Activated naive CD4-positive, alpha-beta T cell treated with anti-CD3 and anti-CD28 coated beads, Interleukin-2, amount 10 ng/mL, durations not matched to agents 7 days and 5 days (primary cell): Measurements from ENCODE around the gene SLC38A10.

ENCODE experiments used
- CTCF ChIA-PET: fragments of 350-600 bp; sonication (Branson Sonifier 250); formaldehyde crosslinking; loops from one replicate; lab custom pipeline; 2021; ENCODE audit warnings: antibody characterized with exemption; lab: Charles Lee
- DNase-seq: peaks from one replicate; pipeline ENCODE4 v3.0.0-alpha.2; 2020
- H3K27ac Mint-ChIP-seq: one replicate; pipeline ENCODE4 v1.8.0; 2021; ENCODE audit warnings: mild to moderate bottlenecking, moderate library complexity, mixed read lengths
- H3K27me3 Mint-ChIP-seq: one replicate; pipeline ENCODE4 v1.8.0; 2021; ENCODE audit warnings: mild to moderate bottlenecking, mixed read lengths
- H3K36me3 Mint-ChIP-seq: one replicate; pipeline ENCODE4 v1.8.0; 2021; ENCODE audit warnings: mixed read lengths
- H3K4me1 Mint-ChIP-seq: one replicate; pipeline ENCODE4 v1.8.0; 2021; ENCODE audit warnings: mixed read lengths
- H3K4me3 Mint-ChIP-seq: one replicate; pipeline ENCODE4 v1.8.0; 2021; ENCODE audit warnings: mild to moderate bottlenecking, moderate library complexity, mixed read lengths
- H3K9me3 Mint-ChIP-seq: one replicate; pipeline ENCODE4 v1.8.0; 2021; ENCODE audit warnings: mixed read lengths

SLC38A10 gene

GRCh38 chr17:81203136-81203535 is 92.0 kb downstream of the SLC38A10 start:
- no peak overlapping the region for H3K27ac Mint-ChIP-seq
- DNase-seq = no peak
- no peaks in the 10 kb centered on the region for H3K27me3 Mint-ChIP-seq
- H3K36me3 Mint-ChIP-seq = no peaks in the 10 kb centered on the region
- no peak overlapping the region for H3K4me3 Mint-ChIP-seq
- CTCF ChIA-PET = no interaction called here
- H3K4me1 Mint-ChIP-seq = no peaks in the 10 kb centered on the region
- H3K9me3 Mint-ChIP-seq = no peaks in the 10 kb centered on the region

- Mint-ChIP-seq H3K9me3 (no peaks in the 10 kb centered on the region), H3K4me3 (no peak overlapping the region), H3K4me1 (no peaks in the 10 kb centered on the region), H3K36me3 (no peaks in the 10 kb centered on the region), H3K27ac (no peak overlapping the region), H3K27me3 (no peaks in the 10 kb centered on the region)
- DNase-seq = no peak
- CTCF ChIA-PET = no interaction called here
These were observed 92.8 kb downstream of the SLC38A10 start for GRCh38 chr17:81202318-81202717.

DNA sequence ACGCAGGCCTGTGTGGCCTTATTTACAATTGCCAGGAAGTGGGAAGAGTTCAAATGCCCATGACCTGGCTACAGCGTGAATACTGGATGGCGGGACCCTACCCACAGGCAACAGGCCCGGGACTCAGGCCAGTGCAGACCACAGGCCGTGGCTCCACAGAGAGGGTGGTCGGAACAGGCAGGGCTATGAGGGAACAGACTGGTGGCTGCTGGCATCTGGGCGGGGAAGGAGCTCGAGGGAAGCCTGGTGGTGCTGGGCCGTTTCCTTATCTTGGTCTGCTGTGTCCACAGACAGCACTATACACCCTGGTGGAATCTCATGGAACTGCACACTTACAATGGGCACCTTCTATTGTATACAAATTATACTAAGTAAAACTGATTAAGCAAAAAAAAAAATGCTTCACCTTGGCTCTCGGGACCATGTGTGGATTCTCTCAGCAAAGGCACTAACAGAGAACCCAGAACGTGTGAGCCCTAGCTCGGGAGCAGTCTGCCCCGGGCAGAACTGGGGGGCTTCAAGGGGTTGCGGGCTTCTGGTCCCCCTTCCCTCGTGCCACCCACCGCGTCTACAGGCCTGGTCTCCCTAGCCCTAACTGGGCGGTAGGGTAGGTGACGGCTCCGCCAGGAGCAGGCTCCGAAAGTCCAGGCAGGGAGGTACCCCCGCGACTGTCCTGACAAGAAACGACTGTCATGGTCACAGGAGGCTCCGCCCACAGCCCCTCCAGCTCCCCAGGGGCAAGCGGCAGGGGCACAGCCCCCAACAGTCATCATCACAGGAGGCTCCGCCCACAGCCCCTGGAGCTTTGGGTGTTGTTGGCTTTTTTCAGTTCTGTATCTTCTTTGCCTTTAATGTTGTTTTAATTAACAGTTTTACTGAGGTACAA is 94.2 kb downstream of the SLC38A10 start:
- Mint-ChIP-seq H3K9me3 (no peaks in the 10 kb centered on the region), H3K27me3 (no peaks in the 10 kb centered on the region), H3K36me3 (no peaks in the 10 kb centered on the region), H3K27ac (peak overlapping the region; percentile 33), H3K4me3 (no peak overlapping the region), H3K4me1 (no peaks in the 10 kb centered on the region)
- CTCF ChIA-PET = interaction anchor here (0.6 kb wide), 1 partner anchor 1637 kb away, joined by 3 read pairs; no protein-coding TSS in a partner anchor
- DNase-seq = peak; percentile 51

GRCh38 chr17:81200201-81200600 is 94.9 kb downstream of the SLC38A10 start:
- no peaks in the 10 kb centered on the region for H3K27me3 Mint-ChIP-seq
- no peak overlapping the region for H3K27ac Mint-ChIP-seq
- CTCF ChIA-PET = interaction anchor here (0.6 kb wide), 1 partner anchor 1637 kb away, joined by 3 read pairs; no protein-coding TSS in a partner anchor
- no peak for DNase-seq
- no peaks in the 10 kb centered on the region for H3K9me3 Mint-ChIP-seq
- no peaks in the 10 kb centered on the region for H3K4me1 Mint-ChIP-seq
- no peak overlapping the region for H3K4me3 Mint-ChIP-seq
- no peaks in the 10 kb centered on the region for H3K36me3 Mint-ChIP-seq

- H3K4me1 Mint-ChIP-seq = no peaks in the 10 kb centered on the region
- CTCF ChIA-PET = no interaction called here
- no peaks in the 10 kb centered on the region for H3K36me3 Mint-ChIP-seq
These were observed 95.7 kb downstream of the SLC38A10 start for GRCh38 chr17:81199482-81199830.

GRCh38 chr17:81198826-81199481 is 96.2 kb downstream of the SLC38A10 start:
- no peaks in the 10 kb centered on the region for H3K27me3 Mint-ChIP-seq
- H3K4me3 Mint-ChIP-seq = no peak overlapping the region
- no peaks in the 10 kb centered on the region for H3K9me3 Mint-ChIP-seq
- no peak overlapping the region for H3K27ac Mint-ChIP-seq
- CTCF ChIA-PET = no interaction called here
- no peak for DNase-seq
- no peaks in the 10 kb centered on the region for H3K4me1 Mint-ChIP-seq
- no peaks in the 10 kb centered on the region for H3K36me3 Mint-ChIP-seq

More at GRCh38 chr17:81199482-81199830, 95.7 kb downstream of the SLC38A10 start:
- no peaks in the 10 kb centered on the region for H3K9me3 Mint-ChIP-seq
- H3K27ac Mint-ChIP-seq = no peak overlapping the region
- H3K27me3 Mint-ChIP-seq = no peaks in the 10 kb centered on the region
- DNase-seq = no peak
- no peak overlapping the region for H3K4me3 Mint-ChIP-seq

GRCh38 chr17:81197831-81198490 is 97.1 kb downstream of the SLC38A10 start:
- Mint-ChIP-seq H3K27me3 (no peaks in the 10 kb centered on the region), H3K27ac (no peak overlapping the region), H3K9me3 (no peaks in the 10 kb centered on the region), H3K4me3 (no peak overlapping the region), H3K4me1 (no peaks in the 10 kb centered on the region), H3K36me3 (no peaks in the 10 kb centered on the region)
- CTCF ChIA-PET = interaction anchor here (0.7 kb wide), 1 partner anchor 56 kb away, joined by 3 read pairs; no protein-coding TSS in a partner anchor
- DNase-seq = no peak

DNA sequence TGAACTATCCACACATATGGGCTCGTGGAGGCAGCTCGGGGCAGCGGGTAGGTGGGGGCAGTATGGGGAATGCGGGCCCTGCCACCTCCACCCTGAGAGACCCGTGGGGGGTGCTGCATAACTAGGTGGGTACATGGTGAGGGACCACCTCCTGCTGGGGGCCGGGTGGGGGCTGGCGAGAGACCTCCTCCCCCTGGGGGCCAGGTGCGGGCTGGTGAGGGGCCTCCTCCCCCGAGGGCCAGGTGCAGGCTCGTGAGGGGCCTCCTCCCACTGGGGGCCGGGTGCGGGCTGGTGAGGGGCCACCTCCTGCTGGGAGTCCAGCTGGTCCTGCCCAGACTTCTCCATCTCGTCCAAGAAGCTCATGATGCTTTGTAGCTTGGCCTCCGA is 97.7 kb downstream of the SLC38A10 start:
- H3K27me3 Mint-ChIP-seq = no peaks in the 10 kb centered on the region
- H3K9me3 Mint-ChIP-seq = no peaks in the 10 kb centered on the region
- no peak overlapping the region for H3K27ac Mint-ChIP-seq
- CTCF ChIA-PET = no interaction called here
- H3K4me3 Mint-ChIP-seq = no peak overlapping the region
- no peaks in the 10 kb centered on the region for H3K4me1 Mint-ChIP-seq
- H3K36me3 Mint-ChIP-seq = no peaks in the 10 kb centered on the region
- DNase-seq = no peak

DNA sequence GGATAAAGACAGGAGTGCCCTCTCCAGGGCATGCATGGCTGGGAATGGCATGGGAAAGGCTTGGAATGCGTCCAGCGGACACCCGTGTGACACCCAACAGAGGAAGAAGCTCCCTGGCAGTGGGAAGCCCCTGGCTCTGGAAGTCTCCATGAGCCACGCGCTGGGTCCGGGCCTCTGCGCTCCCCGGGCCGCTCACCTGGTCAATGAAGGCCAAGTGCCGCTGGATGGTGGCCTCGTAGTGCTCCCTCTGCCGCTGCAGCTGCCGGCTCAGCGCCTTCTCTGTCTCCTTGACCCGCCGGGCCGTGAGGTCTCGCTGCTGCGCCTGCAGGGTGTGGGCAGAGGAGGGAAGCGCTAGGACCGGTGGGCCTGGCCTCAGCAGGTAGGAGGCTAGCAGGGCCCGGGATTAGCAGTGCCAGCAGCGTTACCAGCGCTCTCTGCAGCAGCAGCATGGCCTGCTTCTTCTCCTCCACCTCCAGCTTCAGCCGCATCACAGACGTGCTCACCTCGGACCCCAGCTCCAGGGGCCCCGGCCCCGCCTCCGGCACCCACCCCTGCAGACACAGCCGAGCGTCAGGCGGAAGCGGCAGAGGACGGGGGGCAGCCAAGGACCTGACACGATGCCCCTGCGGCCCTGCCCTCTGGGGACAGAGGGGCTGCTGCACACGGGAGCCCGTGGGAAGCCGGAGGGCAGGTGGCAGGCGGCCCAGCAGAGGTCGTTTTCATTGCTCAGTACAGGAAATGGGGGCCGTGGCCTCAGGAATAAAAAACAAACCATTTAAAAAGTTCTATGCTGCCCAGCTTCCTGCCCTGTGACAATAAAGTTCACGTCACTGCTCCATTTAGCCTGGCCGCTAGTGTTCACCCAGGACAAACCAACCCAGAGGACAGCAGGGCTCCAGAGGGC is 98.3 kb downstream of the SLC38A10 start:
- no peaks in the 10 kb centered on the region for H3K9me3 Mint-ChIP-seq
- H3K27me3 Mint-ChIP-seq = no peaks in the 10 kb centered on the region

GRCh38 chr17:81195941-81196495 is 99.1 kb downstream of the SLC38A10 start:
- Mint-ChIP-seq H3K27me3 (no peaks in the 10 kb centered on the region), H3K27ac (no peak overlapping the region), H3K4me1 (no peaks in the 10 kb centered on the region), H3K4me3 (no peak overlapping the region), H3K36me3 (no peaks in the 10 kb centered on the region), H3K9me3 (no peaks in the 10 kb centered on the region)
- no peak for DNase-seq
- CTCF ChIA-PET = no interaction called here

More for the DNA sequence above, 98.3 kb downstream of the SLC38A10 start:
- H3K36me3 Mint-ChIP-seq = no peaks in the 10 kb centered on the region
- no peak for DNase-seq
- no peak overlapping the region for H3K4me3 Mint-ChIP-seq
- H3K4me1 Mint-ChIP-seq = no peaks in the 10 kb centered on the region
- no peak overlapping the region for H3K27ac Mint-ChIP-seq
- CTCF ChIA-PET = no interaction called here
